ENCODE results near the gene PCED1A.

GRCh38 chr20:2873010-2873746 lies 32.7 kb upstream of the PCED1A start, which contains the start of gene PTPRA:
- TF ChIP-seq CTCF (conservative IDR thresholded peaks at IDR 0.05; ENCODE audit: low read length) (no peak), EZH2phosphoT487 (IDR thresholded peaks at IDR 0.05; ENCODE audit: borderline replicate concordance, low read depth, low read length) (no peak)
